ENCODE results near the gene TMEM263. TPM values are rescaled to one million over a fixed set of nuclear protein-coding genes. Genes with fewer than 3 reads are reported as not detected.

Gene TMEM263
- total RNA-seq, 1 experiment from 2014 or later: 31.3 TPM

- H3K9ac ChIP-seq (ENCODE audit: low read length): no peak overlapping the region
- H3K36me3 ChIP-seq (ENCODE audit: control insufficient read depth in 1 of 2, insufficient read depth in 2 of 2, low read length in 2 of 2): no peaks in the 10 kb centered on the region
- RAD21 ChIA-PET (ENCODE audit: low non-redundant PET in 1 of 2, low total read pairs in 2 of 2, uncharacterized antibody in 2 of 2, unreplicated experiment in 2 of 2): no interaction called here
- TF ChIP-seq EZH2phosphoT487 (IDR thresholded peaks at IDR 0.05; ENCODE audit: borderline replicate concordance): no peak
- no peak for TF ChIP-seq REST (IDR thresholded peaks at IDR 0.05; ENCODE audit: low read depth)
- no peak for TF ChIP-seq POLR2AphosphoS5 (IDR thresholded peaks at IDR 0.05; ENCODE audit: low read depth, low read length)
- no peaks in the 10 kb centered on the region for H3K79me2 ChIP-seq (ENCODE audit: insufficient read depth, low read length)
- BruUV-seq (replicated peaks): no TSS peak
- POLR2A ChIA-PET: no interaction called here
- DNase-seq (ENCODE audit: low read depth, low spot score): no peak
- CTCF ChIA-PET: no interaction called here
- H3K9me2 ChIP-seq (ENCODE audit: insufficient read depth): no peaks in the 10 kb centered on the region
- no peaks in the 10 kb centered on the region for H4K20me1 ChIP-seq (ENCODE audit: insufficient read depth)
- intact Hi-C loops (cut with micrococcal nuclease): no loop called here
- H3K4me2 ChIP-seq (ENCODE audit: low read length): no peak overlapping the region
- H3K4me1 ChIP-seq (ENCODE audit: control insufficient read depth in 1 of 2, insufficient read depth in 2 of 2, low read length in 2 of 2): peaks cover 21 to 25% of the 10 kb centered on the region in 2 experiments; a peak in 3 of 4 replicates
- no peak overlapping the region for H3K27ac ChIP-seq (ENCODE audit: low read depth, low read length)
- H3K27me3 ChIP-seq (ENCODE audit: insufficient read depth, low read length): no peaks in the 10 kb centered on the region
- no peak for ATAC-seq
- H2AFZ ChIP-seq (ENCODE audit: low read depth, low read length, poor library complexity, severe bottlenecking): no peak overlapping the region
- peaks cover 0 to 9% of the 10 kb centered on the region in 2 experiments; a peak in 2 of 4 replicates for H3K9me3 ChIP-seq (ENCODE audit: control insufficient read depth in 1 of 2, insufficient read depth in 1 of 2, low read depth in 1 of 2, low read length in 2 of 2)
- no peak overlapping the region for H3K4me3 ChIP-seq (replicated peaks in 1 of 2; ENCODE audit: low read depth in 1 of 2, low read length in 2 of 2)
Observed at GRCh38 chr12:106950591-106950990, 5.1 kb upstream of the TMEM263 start.
